NCI-H1105 (cell line): ENCODE measurements around the gene ZMIZ1.

ENCODE experiments used
- DNase-seq: peaks from one replicate; lab custom pipeline; 2025; lab: John Stamatoyannopoulos, UW

ZMIZ1 gene

GRCh38 chr10:79206300-79207095 is 137.7 kb downstream of the ZMIZ1 start:
- no peak for DNase-seq

DNA sequence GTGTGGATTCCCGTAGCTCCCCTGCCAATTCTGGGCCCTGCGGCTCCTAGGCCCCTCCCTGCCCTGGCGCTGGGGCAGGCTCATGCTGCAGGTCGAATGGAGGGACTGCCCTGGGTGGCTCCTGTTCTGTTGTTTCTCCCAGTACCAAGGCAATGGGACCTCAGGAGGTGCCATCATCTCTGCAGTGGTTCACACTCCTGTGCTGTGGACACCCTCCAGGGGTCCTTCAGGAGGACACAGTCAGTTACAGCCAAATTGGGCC is 138.3 kb downstream of the ZMIZ1 start:
- DNase-seq: no peak

- no peak for DNase-seq
Observed at GRCh38 chr10:79207726-79208125, 139.0 kb downstream of the ZMIZ1 start.

GRCh38 chr10:79208251-79208983 is 139.7 kb downstream of the ZMIZ1 start:
- no peak for DNase-seq

GRCh38 chr10:79209340-79209739 is 140.6 kb downstream of the ZMIZ1 start:
- no peak for DNase-seq

GRCh38 chr10:79209831-79210230 is 141.1 kb downstream of the ZMIZ1 start:
- no peak for DNase-seq

- DNase-seq: no peak
Observed at GRCh38 chr10:79210672-79211071, 141.9 kb downstream of the ZMIZ1 start.

- no peak for DNase-seq
Observed at GRCh38 chr10:79211616-79212015, 142.8 kb downstream of the ZMIZ1 start.

GRCh38 chr10:79215531-79215930 is 146.8 kb downstream of the ZMIZ1 start:
- DNase-seq: no peak

DNA sequence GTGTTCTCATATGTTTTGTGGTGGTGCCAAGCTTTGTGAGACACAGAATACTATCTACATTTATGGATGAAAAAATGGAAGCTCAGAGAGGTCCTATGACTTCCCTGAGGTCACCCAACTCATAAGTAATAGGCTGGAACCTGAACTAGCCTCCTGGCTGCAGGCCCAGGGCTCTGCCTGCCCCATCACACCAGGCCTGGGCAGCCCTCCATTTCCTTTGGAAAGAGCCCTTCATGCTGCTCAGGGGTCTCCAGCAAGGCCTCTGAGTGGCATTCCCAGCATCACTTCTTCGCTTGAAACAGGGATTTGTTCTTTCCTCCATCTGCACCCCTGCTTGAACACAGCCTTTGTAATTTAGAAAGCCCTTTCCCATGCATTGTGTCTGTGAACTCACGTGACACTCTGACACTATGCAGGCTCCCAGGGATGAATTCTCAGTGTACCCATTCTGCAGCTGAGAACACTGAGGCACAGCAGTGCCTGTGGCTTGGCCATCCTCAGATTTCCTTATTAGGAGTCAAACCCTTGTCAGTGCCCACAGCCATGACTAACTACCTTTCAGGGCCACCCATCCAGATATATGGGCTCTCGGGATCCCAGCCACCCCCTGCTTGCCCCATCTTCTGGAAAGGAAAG is 150.7 kb downstream of the ZMIZ1 start:
- DNase-seq: no peak

GRCh38 chr10:79220307-79220706 is 151.5 kb downstream of the ZMIZ1 start:
- no peak for DNase-seq

GRCh38 chr10:79221110-79222051 is 152.6 kb downstream of the ZMIZ1 start:
- no peak for DNase-seq

DNA sequence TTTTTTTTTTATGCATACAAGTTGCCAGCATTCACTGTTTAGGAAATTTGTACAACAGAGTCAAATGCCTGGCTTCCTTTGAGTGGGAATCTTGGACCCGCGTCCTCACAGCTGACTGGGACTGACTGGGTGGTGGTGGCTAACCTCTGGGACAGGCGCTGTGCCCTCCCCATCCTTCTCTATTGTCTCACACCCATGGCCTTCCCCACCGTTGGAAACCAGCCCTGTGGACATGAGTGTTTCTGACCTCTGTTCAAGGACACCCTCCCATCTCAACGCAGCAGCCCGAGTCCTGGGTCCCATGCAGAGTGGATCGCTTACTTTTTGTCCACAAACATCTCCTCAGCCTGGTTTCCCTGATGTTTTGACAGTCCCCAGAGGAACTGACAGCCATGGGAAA is 153.4 kb downstream of the ZMIZ1 start:
- DNase-seq: no peak

DNA sequence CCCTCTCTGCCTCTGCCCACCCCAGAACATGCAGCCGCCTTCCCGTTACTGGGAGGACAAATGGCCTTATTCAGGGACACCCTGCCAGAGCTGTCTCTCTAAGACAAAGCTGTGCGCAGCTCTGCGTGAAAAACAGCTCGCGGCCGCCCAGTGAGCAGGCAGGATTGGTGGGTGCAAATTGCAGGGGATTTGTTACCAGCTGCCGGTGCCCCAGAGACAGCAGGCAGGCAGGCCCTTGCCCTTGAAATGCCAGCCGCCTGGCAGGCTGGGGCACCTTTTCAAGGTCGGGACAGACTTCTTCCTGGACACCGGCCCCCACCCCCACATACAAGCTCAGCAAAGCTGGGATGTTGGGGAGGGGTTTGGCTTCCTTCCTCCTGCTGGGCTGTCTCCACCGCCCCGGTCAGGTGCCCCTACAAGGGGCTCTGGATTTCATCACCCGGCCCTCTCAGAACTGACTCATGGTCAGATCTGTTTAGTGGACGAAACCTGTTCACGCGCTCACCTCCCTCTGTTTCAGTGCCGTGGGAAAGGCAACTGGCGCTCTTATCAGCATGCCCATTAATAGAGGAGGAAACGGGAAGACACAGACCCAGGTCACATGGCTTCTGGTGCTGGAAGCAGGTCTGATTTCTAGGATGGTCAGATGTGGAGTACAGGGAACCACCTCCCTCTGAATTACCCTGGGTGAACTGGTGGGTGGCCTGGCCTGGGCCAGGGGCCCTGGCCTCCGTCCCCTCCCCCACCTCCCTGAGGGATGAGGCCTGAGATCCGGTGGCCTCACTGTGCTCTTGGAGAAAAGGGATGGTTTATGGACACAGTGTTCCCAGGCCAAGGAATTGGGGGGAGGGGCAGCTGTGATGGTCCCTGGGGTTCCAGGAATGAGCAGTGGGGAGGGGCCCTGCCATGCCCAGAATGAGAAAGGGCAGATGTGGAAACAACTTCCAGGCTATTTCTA is 154.6 kb downstream of the ZMIZ1 start:
- DNase-seq: no peak

DNA sequence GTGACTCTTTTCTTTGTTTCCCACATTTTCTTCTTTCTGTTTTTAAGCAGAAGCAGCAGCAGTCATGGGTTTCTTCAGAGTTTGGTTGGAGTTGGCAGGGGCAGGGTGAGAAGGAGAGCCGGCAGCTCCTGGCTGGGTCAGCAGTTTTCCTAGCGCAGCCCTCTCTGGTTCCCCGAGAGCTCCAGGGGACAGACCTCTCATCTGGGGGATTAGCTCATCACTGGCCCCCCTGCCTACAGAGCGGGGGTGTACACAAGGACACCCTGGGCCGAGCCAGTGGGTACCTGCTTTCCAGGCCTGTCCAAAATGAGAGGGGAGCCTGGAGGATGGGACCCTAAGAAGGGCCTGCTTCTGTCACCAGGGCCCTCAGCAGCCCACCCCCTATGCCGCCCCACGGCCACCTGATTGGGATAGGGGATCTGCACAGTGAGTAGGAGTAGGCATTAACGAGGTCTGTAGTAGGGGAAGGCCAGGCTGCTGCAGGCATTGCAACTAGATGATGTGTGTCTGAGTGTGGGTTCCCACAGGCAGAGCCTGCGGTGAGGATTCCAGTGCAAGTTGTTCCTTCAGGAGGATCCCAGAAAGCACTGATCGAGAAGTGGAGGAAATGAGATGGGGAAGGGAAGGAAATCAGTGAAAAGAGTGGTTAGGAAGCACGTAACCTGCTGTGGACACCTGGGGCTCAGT is 155.6 kb downstream of the ZMIZ1 start:
- DNase-seq: no peak

- DNase-seq: no peak
Observed at GRCh38 chr10:79224992-79225391, 156.2 kb downstream of the ZMIZ1 start.

DNA sequence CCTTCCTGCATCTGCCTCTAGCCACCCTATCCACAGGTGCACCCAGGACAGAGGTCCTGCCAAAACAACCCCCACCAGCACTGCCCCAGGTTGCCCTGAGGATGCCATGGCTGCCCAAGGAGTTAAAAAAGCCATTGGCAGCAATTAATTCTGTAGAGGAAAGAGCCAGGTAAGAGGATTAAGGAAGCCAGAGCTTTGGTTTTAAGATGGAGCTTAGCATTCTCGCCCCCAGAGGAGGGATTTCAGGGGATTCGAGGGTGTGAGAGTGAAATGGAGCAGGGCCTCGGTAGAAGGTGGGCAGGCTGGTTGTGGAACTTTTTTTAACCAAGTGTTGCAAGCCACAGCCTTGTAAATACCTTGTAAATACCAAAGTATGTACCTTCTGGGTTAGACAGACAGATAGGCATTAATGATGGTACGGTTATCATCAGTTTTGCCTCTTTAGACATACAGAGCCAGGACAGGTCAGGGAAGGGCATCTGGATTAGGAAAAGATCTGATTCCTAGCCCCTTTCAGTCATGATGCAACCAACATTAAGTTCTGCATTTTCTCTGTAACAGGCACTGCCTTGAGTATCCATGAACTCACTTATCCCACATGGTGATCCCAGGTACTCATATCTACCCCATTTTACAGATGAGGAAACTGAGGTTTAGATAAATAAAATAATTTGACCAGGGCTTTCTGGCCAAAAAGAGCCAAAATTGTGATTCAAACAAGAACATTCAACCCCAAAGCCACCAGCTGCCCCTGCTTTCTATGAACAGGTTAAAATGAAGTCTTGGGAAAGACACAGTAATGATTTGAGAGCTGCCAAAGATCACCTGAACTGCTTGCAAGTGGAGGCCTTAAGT is 157.9 kb downstream of the ZMIZ1 start:
- DNase-seq: no peak

GRCh38 chr10:79229071-79229541 is 160.3 kb downstream of the ZMIZ1 start:
- DNase-seq: peak; percentile 26

DNA sequence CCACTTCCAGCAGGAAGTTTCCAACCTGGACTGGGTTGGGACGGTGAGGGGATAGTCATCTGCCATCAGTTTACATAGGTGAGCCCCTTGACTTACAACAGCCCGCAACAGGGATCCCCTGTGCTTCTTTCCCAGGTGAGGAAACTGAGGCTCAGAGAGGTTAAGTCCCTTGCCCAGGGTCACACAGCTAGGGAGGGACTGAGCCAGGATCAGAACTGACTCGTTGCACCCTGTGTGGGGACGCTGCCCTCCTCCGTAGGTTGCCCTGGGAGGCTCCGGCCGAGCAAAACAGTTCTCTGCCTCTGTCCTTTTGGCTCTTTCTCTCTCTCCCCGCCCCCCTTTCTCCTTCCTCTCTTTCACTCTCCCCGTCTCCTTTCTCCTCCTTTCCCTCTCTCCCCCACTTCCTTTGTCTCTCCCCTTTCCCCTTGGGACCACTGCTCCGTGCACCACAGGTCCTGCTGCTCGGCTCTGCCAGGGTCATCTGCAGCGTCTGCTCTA is 161.1 kb downstream of the ZMIZ1 start:
- no peak for DNase-seq
